ENCODE data around the gene FAM50B. TPM values are rescaled to one million over a fixed set of nuclear protein-coding genes. Genes with fewer than 3 reads are reported as not detected.
A peak's percentile ranks its signal among the peaks of the same experiment; 100 is the strongest.

The FAM50B gene
- total and polyA plus RNA-seq, 2 of the 13 experiments (the other 11 are each of a cell fraction or from before 2014, with no cell fraction given): 0.05 TPM; not detected in 1

GRCh38 chr6:3841066-3841454, 8.1 kb upstream of the FAM50B start (continued):
- TF ChIP-seq CEBPB (IDR thresholded peaks at IDR 0.05; ENCODE audit: borderline replicate concordance, low read depth, low read length) (peak; percentile 99), PRDM15 (CRISPR knock-in tag; IDR thresholded peaks at IDR 0.05) (no peak), RAD21 (CRISPR knock-in tag; IDR thresholded peaks at IDR 0.05) (no peak), FOSL2 (CRISPR knock-in tag; IDR thresholded peaks at IDR 0.05) (peak; percentile 78), ZFYVE20 (CRISPR knock-in tag; IDR thresholded peaks at IDR 0.05; ENCODE audit: borderline replicate concordance, low read depth) (no peak), GLI4 (CRISPR knock-in tag; IDR thresholded peaks at IDR 0.05; ENCODE audit: borderline replicate concordance) (no peak), ZSCAN31 (CRISPR knock-in tag; IDR thresholded peaks at IDR 0.05; ENCODE audit: low read depth) (no peak), DRAP1 (CRISPR knock-in tag; IDR thresholded peaks at IDR 0.05) (peak; percentile 79), ZXDC (CRISPR knock-in tag; IDR thresholded peaks at IDR 0.05) (no peak), ZNF512 (CRISPR knock-in tag; IDR thresholded peaks at IDR 0.05) (no peak), NRL (CRISPR knock-in tag; IDR thresholded peaks at IDR 0.05; ENCODE audit: borderline replicate concordance) (no peak), REPIN1 (CRISPR knock-in tag; IDR thresholded peaks at IDR 0.05; ENCODE audit: borderline replicate concordance, low read depth) (peak; percentile 70), PRDM4 (CRISPR knock-in tag; IDR thresholded peaks at IDR 0.05; ENCODE audit: borderline replicate concordance) (no peak), TRIM24 (CRISPR knock-in tag; IDR thresholded peaks at IDR 0.05) (no peak), ISL2 (CRISPR knock-in tag; IDR thresholded peaks at IDR 0.05) (peak; percentile 88), FIP1L1 (IDR thresholded peaks at IDR 0.05; ENCODE audit: borderline replicate concordance, insufficient read depth, low read depth, low read length) (no peak), BCL6 (CRISPR knock-in tag; IDR thresholded peaks at IDR 0.05) (peak; percentile 92), TFDP1 (CRISPR knock-in tag; IDR thresholded peaks at IDR 0.05; ENCODE audit: borderline replicate concordance) (no peak)

Measured in HepG2 (cell line).